GM18868 (cell line): ENCODE data around the gene CPNE4.

ENCODE experiments used
- ATAC-seq: cut with Tn5 transposase; IDR thresholded peaks from one replicate; pipeline ENCODE4 v1.9.1; 2021; ENCODE audit warnings: mild to moderate bottlenecking, moderate library complexity; ENCODE audit not compliant: unreplicated experiment

The CPNE4 gene

DNA sequence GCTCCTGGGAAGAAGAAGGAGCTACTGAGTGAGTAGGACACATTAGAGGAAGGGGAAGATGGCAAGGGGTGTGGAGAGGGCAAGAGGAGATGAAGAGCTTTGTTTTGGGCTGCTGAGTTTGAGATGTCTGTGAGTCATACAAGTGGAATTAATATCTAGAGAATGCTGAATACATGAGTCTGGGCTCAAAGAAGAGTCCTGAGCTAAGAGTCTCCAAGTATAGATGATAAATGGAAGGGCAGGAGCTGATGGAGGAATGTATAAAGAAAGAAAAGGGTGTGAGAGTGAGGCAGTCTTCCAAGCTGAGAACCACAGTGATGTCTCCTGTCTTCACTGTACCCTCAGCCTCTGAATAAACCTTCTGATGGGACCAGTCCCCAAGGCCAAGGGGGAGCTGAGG, 326.6 kb downstream of the CPNE4 start:
- ATAC-seq: no peak

DNA sequence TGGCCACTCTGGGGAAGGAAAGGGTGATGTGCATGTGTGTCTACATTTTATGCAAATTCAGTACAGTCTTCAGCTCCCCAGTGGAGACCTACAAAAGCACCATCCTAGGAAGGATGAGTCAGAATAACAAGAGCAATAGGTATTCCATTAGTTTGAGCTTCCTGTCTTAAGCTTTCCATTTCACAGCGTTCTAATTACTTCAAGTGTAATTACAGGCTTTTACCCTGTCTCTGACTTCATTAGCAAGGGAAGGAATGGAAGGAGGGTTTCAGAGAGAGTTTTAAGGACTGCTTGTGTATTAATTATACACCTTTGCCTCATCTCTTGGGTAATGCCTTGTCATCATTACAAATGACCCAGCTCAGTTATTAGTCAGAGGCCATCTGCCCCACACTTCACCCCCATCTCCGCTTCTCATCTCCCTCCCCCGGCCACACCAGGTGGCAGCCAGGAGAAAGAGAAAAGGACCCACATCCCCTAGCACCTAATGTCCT, 329.2 kb downstream of the CPNE4 start:
- ATAC-seq: peak; percentile 80

DNA sequence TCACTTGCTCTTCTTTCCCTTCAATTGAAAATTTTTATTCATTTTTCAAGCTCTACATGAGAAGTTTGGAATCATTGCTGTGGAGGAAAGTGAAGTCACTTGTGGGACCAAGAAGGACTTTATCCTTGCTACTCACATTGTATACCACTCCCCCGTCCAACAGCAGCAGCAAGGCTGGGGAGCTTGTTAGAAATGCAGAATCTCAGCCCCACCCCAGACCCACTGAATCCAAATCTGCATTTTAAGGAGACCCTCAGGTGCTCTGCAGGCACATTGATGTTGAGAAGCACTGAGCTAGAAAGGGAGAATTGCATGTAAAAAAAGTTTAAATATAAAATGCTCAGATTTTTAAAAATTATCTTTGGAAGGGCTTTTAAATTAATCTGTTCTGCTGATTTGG, 329.7 kb downstream of the CPNE4 start:
- no peak for ATAC-seq

DNA sequence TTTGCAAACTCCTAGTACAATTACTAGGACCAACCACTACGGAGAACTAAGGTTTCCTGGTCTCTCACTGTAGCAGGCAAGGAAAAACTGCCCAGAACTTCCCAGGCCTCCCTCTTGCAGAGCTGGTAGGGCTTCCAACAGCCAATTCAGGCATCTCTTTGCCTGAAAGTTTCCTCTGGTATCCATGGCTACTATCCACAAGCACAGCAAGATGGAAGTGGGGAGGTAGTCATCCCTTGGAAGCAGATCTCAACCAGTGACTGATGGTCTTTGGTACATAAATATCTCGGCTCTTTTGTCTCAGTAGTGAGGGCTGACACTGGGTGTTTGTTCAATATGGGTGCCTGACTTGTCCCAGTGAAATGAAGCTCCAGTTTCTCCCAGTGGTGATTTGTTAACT, 330.7 kb downstream of the CPNE4 start:
- ATAC-seq: no peak

DNA sequence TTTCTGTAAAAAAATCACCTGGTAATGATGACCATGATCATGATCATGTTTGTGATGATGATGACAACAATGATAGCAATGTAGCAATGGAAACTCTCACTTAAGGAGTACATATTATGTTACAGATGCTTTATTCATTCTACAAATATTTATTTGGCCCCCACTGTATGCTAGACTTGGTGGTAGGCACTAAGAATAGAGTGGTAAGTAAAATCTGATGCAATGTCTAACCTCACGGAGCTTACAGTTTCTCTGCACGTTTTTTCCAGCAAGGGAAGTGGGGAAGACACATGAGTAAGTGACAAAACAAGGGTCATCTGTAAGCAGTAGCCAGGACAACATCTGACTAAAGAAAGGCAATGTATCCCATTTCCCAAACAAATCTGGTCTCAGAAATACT, 332.7 kb downstream of the CPNE4 start:
- no peak for ATAC-seq

DNA sequence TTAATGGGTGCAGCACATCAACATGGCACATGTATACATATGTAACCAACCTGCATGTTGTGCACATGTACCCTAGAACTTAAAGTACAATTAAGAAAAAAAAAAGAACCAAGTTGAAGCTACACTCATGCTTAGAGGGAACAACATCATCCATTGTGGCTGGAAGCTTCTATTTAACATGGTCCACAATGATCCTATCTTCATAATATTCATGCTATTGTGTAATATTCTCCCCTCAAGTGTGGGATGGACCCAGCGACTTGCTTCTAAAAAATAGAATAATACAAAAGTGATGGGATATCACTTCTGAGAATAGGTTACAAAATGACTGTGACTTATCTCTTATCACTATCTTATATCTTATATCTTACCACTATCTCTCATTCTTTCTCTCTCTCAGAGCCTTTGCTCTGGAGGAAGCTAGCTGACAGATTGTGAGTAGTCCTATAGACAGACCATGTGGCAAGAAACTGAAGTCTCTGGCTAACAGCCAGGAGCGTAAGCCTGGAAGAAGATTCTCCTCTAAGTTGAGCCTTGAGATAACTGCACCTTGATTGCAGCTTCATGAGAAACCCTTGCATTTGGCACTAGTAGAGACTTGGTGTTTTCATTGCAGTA, 333.6 kb downstream of the CPNE4 start:
- no peak for ATAC-seq

DNA sequence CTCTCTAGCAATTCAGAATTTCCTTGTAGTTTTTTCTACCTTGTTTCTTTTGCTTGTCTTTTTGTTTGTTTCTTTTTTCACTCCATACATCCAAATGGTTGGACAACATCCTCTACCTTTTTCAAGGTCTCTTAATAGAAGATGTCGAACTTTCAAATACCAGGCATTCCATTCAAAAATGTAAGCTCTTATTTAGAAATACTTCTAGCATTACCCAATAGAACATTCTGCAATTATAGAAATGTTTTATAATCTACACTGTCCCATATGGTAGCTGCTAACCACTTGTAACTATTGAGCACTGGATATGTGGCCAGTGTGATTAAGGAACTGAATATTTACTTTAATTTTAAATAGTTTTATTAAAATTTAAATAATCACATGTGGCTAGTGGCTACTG, 335.8 kb downstream of the CPNE4 start:
- no peak for ATAC-seq

DNA sequence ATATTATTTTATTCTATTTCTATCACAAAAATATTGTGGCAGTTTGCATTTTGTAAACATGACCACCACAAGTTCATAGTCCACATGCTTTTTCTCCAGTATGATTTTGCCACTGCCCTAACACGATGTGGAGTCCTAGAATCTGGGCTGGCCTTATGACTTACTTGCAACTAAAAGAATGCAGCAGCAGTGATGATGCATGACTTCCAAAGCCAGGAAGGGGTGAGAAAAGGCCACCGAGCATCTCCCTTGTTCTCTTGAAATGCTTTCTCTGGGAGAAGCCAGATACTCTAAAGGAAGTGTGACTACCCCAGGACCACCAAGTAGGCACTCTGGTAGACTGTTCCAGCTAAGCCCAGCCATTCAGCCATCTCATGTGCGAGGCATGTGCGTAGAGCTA, 340.4 kb downstream of the CPNE4 start:
- ATAC-seq: no peak

DNA sequence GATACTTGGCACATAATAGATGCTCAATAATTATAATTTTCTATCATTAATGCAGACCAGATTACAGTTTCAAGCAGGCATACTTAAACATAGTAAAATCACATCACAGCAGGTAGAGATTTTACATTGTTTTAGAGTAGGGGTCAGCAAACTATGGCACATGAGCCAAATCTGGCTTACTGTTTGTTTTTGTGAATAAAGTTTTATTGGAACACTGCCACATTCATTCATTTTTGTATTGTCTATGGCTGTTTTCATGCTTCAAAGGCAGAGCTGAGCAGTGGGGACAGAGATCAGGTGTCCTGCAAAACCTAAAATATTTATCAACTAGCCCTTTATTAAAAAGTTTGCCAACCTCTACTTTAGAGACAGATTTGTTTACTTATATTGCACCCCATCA, 342.5 kb downstream of the CPNE4 start:
- ATAC-seq: no peak

DNA sequence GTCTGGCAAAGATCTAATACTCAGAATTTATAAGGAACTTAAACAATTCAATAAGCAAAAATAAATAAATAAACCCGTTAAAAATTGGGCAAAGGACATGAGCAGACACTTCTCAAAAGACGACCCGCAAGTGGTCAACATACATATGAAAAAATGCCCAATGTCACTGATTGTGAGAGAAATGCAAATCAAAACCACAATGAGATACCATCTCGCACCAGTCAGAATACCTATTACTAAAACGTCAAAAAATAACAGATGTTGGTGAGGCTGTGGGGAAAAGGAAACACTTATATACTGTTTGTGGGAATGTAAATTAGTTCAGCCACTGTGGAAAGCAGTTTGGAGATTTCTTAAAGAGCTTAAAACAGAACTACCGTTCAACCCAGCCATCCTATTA, 344.0 kb downstream of the CPNE4 start:
- no peak for ATAC-seq

DNA sequence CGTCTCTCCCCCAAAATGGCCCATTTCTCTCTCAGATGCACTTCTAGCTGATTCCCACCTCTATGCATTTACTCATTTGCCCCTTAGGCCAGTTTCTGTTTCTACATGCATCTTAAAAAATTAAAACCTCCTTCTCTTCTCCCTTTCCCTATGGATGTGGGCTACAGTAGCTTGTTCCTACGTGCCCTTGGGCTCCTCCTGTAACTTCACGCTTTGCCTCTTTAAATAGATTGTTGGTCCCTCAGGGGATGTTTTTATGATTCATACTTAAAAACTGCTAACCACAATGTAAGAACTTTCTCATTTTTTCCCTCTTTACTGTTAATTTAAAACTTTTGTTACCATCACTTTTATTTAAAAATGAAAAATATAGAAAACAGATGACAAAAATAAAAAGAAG, 346.4 kb downstream of the CPNE4 start:
- ATAC-seq: peak; percentile 59

DNA sequence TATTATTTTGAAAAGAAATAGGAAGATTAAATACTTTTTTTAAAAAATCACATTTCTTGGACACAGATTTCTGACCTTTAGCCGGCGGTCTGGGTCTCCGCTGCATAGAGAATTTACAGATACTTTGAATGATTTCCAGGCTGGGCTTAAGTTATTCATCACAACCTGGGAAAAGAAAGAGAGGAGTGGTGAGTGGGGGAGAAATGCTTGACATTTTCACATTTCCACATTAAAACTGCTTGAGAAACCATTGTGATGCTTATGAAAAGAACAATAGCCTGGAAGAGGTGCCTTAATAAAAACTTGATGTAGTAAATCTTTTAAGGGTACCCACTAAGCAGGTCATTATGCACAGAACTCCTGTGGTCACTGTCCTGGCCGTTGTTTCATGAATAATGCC, 365.2 kb downstream of the CPNE4 start:
- no peak for ATAC-seq

DNA sequence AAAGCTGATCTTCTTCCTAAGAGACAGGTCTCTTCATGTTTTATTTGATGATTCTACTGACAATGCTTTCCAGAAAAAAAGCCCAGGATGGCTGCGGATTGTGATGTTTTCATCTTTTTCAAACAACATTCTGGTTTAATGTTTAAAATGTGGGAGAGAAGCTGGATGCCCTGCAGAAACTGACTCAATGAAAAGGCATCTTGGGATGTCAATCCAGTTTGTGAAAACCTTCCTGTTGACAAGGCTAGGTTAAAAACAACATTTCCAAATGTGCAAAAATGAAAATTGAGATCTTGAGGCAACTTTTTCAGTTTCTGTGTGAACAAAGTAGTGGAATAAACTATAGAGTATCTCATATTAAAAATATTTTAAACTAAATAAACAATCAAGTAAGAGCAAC, 376.0 kb downstream of the CPNE4 start:
- ATAC-seq: no peak

DNA sequence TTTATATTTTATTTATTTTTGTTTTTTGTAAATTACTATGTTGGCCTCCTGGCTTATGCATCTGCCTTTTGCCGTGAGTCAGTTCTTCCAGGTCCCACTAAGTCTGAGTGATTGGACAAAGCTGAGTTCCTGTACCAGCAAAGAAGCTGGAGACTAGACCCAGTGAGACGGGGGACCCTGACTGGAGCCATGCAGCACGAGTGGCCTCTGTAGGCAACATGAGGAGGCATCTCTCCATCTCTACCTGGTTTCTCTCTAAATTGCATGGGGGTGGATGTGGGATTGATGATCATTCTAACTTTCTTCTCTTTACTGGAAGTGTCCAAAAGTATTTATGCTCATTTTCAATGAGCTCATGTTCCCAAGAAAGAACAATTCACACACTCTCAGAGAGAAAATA, 376.7 kb downstream of the CPNE4 start:
- ATAC-seq: no peak

DNA sequence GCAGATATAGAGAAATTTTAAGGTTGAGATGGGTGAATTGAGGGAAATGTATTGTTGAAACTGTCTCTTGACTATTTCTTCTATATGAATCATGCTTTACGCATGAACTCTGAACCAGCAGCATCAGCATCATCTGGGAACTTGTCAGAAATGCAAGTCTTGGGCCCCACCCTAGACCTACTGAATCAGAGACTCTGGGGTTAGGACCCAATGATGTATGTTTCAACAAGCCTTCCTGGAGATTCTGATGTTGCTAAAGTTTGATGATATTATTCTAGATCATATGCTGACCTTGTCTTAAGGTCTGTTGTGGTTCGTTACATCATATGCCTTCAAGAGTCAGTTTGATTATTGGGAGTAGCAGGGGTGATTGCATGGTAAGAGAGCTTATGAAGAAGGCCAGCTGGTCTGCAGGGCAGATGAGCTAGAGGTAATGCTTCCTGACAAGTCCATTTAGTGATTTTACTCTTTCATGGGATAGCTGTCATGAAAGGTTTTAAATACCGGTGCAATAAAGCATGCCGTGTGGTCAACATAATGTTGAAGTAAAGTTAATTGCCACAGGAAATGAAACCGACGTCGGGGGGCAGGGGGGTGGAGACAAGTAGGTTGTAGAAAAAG, 379.6 kb downstream of the CPNE4 start:
- ATAC-seq: no peak

DNA sequence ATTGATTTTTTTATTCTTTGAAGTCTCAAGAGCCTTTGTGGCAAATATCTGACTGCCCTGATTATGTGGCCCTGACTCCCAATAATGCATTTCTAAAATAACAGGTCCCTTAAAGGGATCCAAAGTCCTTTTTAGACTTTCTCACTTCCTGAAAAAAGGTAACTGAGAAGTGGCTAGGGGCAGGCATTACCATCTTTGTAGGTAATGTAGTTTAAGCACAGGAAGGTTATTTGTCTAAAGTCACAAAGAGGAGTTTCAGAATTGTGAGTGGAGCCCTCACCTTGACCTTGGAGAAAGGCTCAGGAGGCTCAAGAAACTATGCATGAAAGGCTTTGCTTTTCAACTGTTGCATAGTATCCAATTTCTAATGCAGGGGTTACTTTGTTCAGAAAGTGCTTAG, 389.2 kb downstream of the CPNE4 start:
- ATAC-seq: peak; percentile 45

DNA sequence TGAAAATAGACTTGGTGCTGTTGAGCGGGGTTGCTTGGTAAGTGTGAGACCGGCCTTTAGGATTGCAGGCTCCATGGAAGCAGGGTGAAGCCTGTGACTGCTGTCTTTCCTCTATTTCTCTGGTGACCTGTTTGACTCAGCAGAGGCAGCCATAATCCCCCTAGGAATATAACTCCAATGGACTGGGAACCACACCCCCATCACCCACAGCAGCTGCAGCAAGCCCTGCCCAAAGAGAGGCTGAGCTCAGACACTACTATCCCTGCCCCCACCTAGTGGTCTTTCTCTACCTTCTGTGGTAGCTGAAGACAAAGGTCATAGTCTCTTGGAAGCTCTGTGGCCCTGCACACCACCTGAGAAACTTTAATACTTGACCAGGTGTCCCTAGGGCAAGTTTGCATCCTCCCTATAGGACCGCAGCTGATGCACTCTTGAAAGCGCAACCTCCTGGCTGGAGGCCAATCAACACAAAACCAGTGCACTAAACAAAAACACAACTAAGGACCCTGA, 398.5 kb downstream of the CPNE4 start:
- no peak for ATAC-seq

DNA sequence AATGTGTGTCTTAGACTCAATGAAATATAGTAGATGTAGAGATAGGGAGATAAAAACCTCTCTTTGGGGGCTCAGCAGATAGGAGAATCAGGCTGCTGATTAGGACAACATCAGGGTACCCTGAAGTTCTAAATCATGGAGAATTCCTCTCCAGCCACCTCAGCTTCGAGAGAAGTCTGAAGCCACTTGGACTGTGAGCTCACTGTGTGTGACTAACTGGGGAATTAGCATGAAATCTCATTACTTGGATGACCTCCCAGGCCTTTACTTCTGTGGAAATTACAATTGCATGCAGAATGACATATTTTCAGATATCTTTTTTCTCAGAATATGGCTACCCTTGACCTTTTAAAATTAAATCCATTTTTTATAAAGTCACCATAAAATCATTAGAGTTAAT, 404.0 kb downstream of the CPNE4 start:
- no peak for ATAC-seq

DNA sequence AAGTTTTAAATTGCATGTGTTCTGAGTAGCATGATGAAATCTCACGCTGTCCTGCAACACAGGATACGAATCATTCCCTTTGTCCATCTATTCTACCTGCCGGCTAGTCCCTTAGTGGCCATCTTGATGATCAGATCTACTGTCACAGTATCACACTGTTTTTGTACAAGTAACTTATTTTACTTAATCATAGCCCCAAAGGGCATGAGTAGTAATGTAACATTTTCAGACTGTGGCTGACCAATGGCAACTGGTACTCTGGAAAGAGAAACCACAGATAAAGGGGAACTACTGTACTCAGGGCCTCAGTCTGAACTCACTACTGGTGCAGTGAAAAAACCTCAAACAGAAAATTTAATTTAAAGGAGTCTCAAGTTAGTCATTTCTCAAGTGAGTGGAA, 404.7 kb downstream of the CPNE4 start:
- peak; percentile 99 for ATAC-seq

DNA sequence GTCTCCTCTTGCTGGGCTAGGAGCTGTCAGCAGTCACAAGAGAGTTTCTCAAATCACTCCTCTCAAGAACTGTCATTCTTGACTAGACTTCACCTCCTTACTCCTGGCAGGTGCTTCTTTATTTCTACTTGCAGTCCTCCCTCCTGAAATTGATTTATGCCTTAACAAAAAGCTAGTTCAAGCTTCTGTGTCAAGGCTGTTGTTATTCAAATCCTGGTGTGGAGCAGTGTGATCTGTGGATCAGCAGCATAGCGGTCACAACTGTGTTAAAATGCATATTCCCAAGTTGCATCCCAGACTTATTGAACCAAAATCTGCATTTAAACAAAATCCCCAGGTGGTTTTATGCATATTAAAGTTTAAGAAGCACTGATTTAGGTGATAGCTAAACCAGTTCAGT, 411.4 kb downstream of the CPNE4 start:
- no peak for ATAC-seq

DNA sequence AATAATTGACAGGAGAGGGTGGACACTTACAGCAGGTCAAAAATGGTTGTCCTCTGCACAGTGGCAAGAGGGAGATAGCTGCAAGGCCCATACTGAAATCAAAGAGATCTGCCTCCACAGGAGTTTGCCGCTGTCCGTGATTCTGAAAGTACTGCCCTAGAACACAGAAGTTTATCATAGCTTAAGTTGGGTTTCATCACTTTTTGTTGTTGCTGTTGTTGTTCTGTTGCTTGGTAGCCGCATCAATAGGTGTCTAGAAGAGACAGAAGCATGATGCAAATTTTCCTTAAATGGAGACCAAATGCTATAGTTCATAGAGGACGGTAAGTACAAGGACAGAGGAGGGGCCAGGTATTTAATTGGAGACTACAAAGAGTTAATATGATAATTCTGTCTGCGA, 412.1 kb downstream of the CPNE4 start:
- no peak for ATAC-seq

DNA sequence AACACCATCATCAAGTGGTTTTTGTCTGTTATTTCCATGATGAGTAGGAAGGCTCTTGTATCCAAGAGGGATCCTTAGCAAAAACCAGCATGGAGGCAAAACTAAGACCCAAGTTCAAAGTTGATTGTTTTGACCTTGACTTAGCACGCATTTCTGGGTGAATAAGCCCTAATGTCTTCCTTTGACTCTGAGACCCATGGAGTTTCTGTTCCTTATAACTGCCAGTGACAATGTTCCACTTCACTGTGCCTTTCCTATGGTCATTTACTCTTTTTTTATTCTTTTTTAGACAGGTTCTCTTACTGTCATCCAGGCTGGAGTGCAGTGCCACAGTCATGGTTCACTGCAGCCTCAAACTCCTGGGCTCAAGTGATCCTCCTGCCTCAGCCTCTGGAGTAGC, 413.8 kb downstream of the CPNE4 start:
- ATAC-seq: peak; percentile 82

DNA sequence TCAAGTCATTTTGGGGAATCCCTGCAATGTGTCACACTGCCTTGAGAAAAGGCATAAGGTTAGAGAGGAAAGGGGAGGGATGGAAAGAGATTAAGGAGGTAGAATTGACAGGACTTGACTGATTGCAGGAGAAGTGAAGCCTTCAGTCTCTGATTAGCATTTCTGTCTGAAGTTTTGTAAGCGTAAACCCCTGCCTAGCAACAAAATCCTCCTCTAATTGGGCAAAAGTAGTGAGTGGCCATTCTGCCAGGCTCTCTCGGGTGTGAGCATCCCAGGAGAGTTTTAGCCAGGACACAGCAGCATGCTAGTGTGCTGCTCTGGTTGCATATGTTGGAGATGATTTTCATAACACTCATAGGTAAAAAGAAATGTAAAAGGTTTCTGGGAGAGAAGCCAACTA, 415.0 kb downstream of the CPNE4 start:
- no peak for ATAC-seq
